ENCODE results near the gene SLC35E3.

The SLC35E3 gene

GRCh38 chr12:68762691-68763090, 16.7 kb downstream of the SLC35E3 start:
- Histone ChIP-seq H3K36me3 (replicated peaks in 1 of 2; ENCODE audit: control insufficient read depth in 2 of 2, insufficient read depth in 2 of 2, low read length in 2 of 2) (peaks cover 9 to 72% of the 10 kb centered on the region in 2 donors), H4K91ac (ENCODE audit: low read depth, low read length, poor library complexity) (no peak overlapping the region), H3K4me3 (ENCODE audit: low read length in 2 of 2) (peak overlapping the region in 1 of 2 donors; percentile 19), H3K27ac (replicated peaks; ENCODE audit: low read length) (no peak overlapping the region), H2BK120ac (ENCODE audit: low read depth, low read length) (no peak overlapping the region), H2AFZ (ENCODE audit: low read length) (no peak overlapping the region), H2BK5ac (ENCODE audit: low read length) (no peak overlapping the region), H3K18ac (ENCODE audit: low read length) (no peak overlapping the region), H2AK5ac (ENCODE audit: low read depth, low read length) (no peak overlapping the region), H3K14ac (ENCODE audit: low read length) (no peak overlapping the region), H3K9me3 (replicated peaks in 1 of 2; ENCODE audit: control insufficient read depth in 2 of 2, insufficient read depth in 1 of 2, low read depth in 1 of 2, low read length in 2 of 2) (no peaks in the 10 kb centered on the region), H2BK15ac (ENCODE audit: low read length) (no peak overlapping the region), H3K9ac (ENCODE audit: low read depth, low read length, poor library complexity) (no peak overlapping the region), H2BK12ac (ENCODE audit: low read length) (no peak overlapping the region), H3K4ac (ENCODE audit: low read length) (no peak overlapping the region), H3K4me1 (ENCODE audit: control insufficient read depth in 2 of 2, insufficient read depth in 1 of 2, low read depth in 1 of 2, low read length in 2 of 2) (no peaks in the 10 kb centered on the region), H3K4me2 (ENCODE audit: insufficient read depth, low read length, poor library complexity, severe bottlenecking) (no peak overlapping the region), H3K23ac (ENCODE audit: low read depth, low read length, poor library complexity) (no peak overlapping the region), H4K8ac (ENCODE audit: low read depth, low read length) (no peak overlapping the region), H3K27me3 (ENCODE audit: control insufficient read depth in 3 of 3, insufficient read depth in 3 of 3, low read depth in 1 of 3, low read length in 3 of 3) (no peaks in the 10 kb centered on the region), H3K79me1 (ENCODE audit: low read depth, low read length) (no peaks in the 10 kb centered on the region)
- no peak for DNase-seq (ENCODE audit: low spot score)
- no CpG with 5 or more reads among the region's 3 CpGs for WGBS, 2 donors (ENCODE audit: extremely low coverage in 2 of 2, insufficient read length in 2 of 2, insufficient replicate concordance in 1 of 2)

GRCh38 chr12:68765696-68766095, 19.7 kb downstream of the SLC35E3 start:
- H3K9ac ChIP-seq (ENCODE audit: low read depth, low read length, poor library complexity), result no peak overlapping the region
- H3K9me3 ChIP-seq (replicated peaks in 1 of 2; ENCODE audit: control insufficient read depth in 2 of 2, insufficient read depth in 1 of 2, low read depth in 1 of 2, low read length in 2 of 2), result no peaks in the 10 kb centered on the region
- H3K36me3 ChIP-seq (replicated peaks in 1 of 2; ENCODE audit: control insufficient read depth in 2 of 2, insufficient read depth in 2 of 2, low read length in 2 of 2), result peaks cover 9 to 53% of the 10 kb centered on the region in 2 donors
- no peak overlapping the region for H4K91ac ChIP-seq (ENCODE audit: low read depth, low read length, poor library complexity)
- no peak overlapping the region for H3K4me3 ChIP-seq (ENCODE audit: low read length in 2 of 2)
- H3K4ac ChIP-seq (ENCODE audit: low read length), result no peak overlapping the region
- no peaks in the 10 kb centered on the region for H3K4me1 ChIP-seq (ENCODE audit: control insufficient read depth in 2 of 2, insufficient read depth in 1 of 2, low read depth in 1 of 2, low read length in 2 of 2)
- no peak for DNase-seq (ENCODE audit: low spot score)
- no peak overlapping the region for H2BK15ac ChIP-seq (ENCODE audit: low read length)
- no peak overlapping the region for H4K8ac ChIP-seq (ENCODE audit: low read depth, low read length)
- no CpG with 5 or more reads among the region's 1 CpG for WGBS, 2 donors (ENCODE audit: extremely low coverage in 2 of 2, insufficient read length in 2 of 2, insufficient replicate concordance in 1 of 2)
- H3K18ac ChIP-seq (ENCODE audit: low read length), result no peak overlapping the region
- no peak overlapping the region for H3K23ac ChIP-seq (ENCODE audit: low read depth, low read length, poor library complexity)
- H2AFZ ChIP-seq (ENCODE audit: low read length), result no peak overlapping the region
- H3K14ac ChIP-seq (ENCODE audit: low read length), result no peak overlapping the region
- H3K27ac ChIP-seq (replicated peaks; ENCODE audit: low read length), result no peak overlapping the region
- H3K27me3 ChIP-seq (ENCODE audit: control insufficient read depth in 3 of 3, insufficient read depth in 3 of 3, low read depth in 1 of 3, low read length in 3 of 3), result no peaks in the 10 kb centered on the region
- H2BK120ac ChIP-seq (ENCODE audit: low read depth, low read length), result no peak overlapping the region
- H3K4me2 ChIP-seq (ENCODE audit: insufficient read depth, low read length, poor library complexity, severe bottlenecking), result no peak overlapping the region
- H2BK5ac ChIP-seq (ENCODE audit: low read length), result no peak overlapping the region
- no peak overlapping the region for H2AK5ac ChIP-seq (ENCODE audit: low read depth, low read length)
- no peak overlapping the region for H2BK12ac ChIP-seq (ENCODE audit: low read length)
- no peaks in the 10 kb centered on the region for H3K79me1 ChIP-seq (ENCODE audit: low read depth, low read length)

- H3K27ac ChIP-seq (replicated peaks; ENCODE audit: low read length), result no peak overlapping the region
- H2BK120ac ChIP-seq (ENCODE audit: low read depth, low read length), result no peak overlapping the region
- H3K18ac ChIP-seq (ENCODE audit: low read length), result no peak overlapping the region
- no peak overlapping the region for H2AFZ ChIP-seq (ENCODE audit: low read length)
- H4K91ac ChIP-seq (ENCODE audit: low read depth, low read length, poor library complexity), result no peak overlapping the region
- no peak for DNase-seq (ENCODE audit: low spot score)
- no peak overlapping the region for H2AK5ac ChIP-seq (ENCODE audit: low read depth, low read length)
- H3K14ac ChIP-seq (ENCODE audit: low read length), result no peak overlapping the region
- WGBS, 2 donors (ENCODE audit: extremely low coverage in 2 of 2, insufficient read length in 2 of 2, insufficient replicate concordance in 1 of 2), result no CpG with 5 or more reads among the region's 2 CpGs
- no peak overlapping the region for H4K8ac ChIP-seq (ENCODE audit: low read depth, low read length)
- H3K9ac ChIP-seq (ENCODE audit: low read depth, low read length, poor library complexity), result no peak overlapping the region
- no peak overlapping the region for H2BK15ac ChIP-seq (ENCODE audit: low read length)
- no peak overlapping the region for H3K23ac ChIP-seq (ENCODE audit: low read depth, low read length, poor library complexity)
- peaks cover 5 to 44% of the 10 kb centered on the region in 2 donors for H3K36me3 ChIP-seq (replicated peaks in 1 of 2; ENCODE audit: control insufficient read depth in 2 of 2, insufficient read depth in 2 of 2, low read length in 2 of 2)
- no peak overlapping the region for H3K4me3 ChIP-seq (ENCODE audit: low read length in 2 of 2)
- H3K4ac ChIP-seq (ENCODE audit: low read length), result no peak overlapping the region
- H2BK12ac ChIP-seq (ENCODE audit: low read length), result no peak overlapping the region
- H3K9me3 ChIP-seq (replicated peaks in 1 of 2; ENCODE audit: control insufficient read depth in 2 of 2, insufficient read depth in 1 of 2, low read depth in 1 of 2, low read length in 2 of 2), result no peaks in the 10 kb centered on the region
- H3K27me3 ChIP-seq (ENCODE audit: control insufficient read depth in 3 of 3, insufficient read depth in 3 of 3, low read depth in 1 of 3, low read length in 3 of 3), result no peaks in the 10 kb centered on the region
- no peak overlapping the region for H2BK5ac ChIP-seq (ENCODE audit: low read length)
- no peaks in the 10 kb centered on the region for H3K4me1 ChIP-seq (ENCODE audit: control insufficient read depth in 2 of 2, insufficient read depth in 1 of 2, low read depth in 1 of 2, low read length in 2 of 2)
- no peaks in the 10 kb centered on the region for H3K79me1 ChIP-seq (ENCODE audit: low read depth, low read length)
- no peak overlapping the region for H3K4me2 ChIP-seq (ENCODE audit: insufficient read depth, low read length, poor library complexity, severe bottlenecking)
Observed at GRCh38 chr12:68766646-68767045, 20.7 kb downstream of the SLC35E3 start.

- no CpG with 5 or more reads among the region's 7 CpGs for WGBS, 2 donors (ENCODE audit: extremely low coverage in 2 of 2, insufficient read length in 2 of 2, insufficient replicate concordance in 1 of 2)
- no peak overlapping the region for H4K91ac ChIP-seq (ENCODE audit: low read depth, low read length, poor library complexity)
- no peaks in the 10 kb centered on the region for H3K79me1 ChIP-seq (ENCODE audit: low read depth, low read length)
- peaks cover 2 to 40% of the 10 kb centered on the region in 2 donors for H3K36me3 ChIP-seq (replicated peaks in 1 of 2; ENCODE audit: control insufficient read depth in 2 of 2, insufficient read depth in 2 of 2, low read length in 2 of 2)
- H2AFZ ChIP-seq (ENCODE audit: low read length), result no peak overlapping the region
- H3K4me1 ChIP-seq (ENCODE audit: control insufficient read depth in 2 of 2, insufficient read depth in 1 of 2, low read depth in 1 of 2, low read length in 2 of 2), result no peaks in the 10 kb centered on the region
- H2BK12ac ChIP-seq (ENCODE audit: low read length), result no peak overlapping the region
- H3K4me2 ChIP-seq (ENCODE audit: insufficient read depth, low read length, poor library complexity, severe bottlenecking), result no peak overlapping the region
- H3K4me3 ChIP-seq (ENCODE audit: low read length in 2 of 2), result no peak overlapping the region
- no peak overlapping the region for H3K18ac ChIP-seq (ENCODE audit: low read length)
- H3K9me3 ChIP-seq (replicated peaks in 1 of 2; ENCODE audit: control insufficient read depth in 2 of 2, insufficient read depth in 1 of 2, low read depth in 1 of 2, low read length in 2 of 2), result no peaks in the 10 kb centered on the region
- DNase-seq (ENCODE audit: low spot score), result no peak
- H2BK5ac ChIP-seq (ENCODE audit: low read length), result no peak overlapping the region
- no peak overlapping the region for H3K4ac ChIP-seq (ENCODE audit: low read length)
- no peak overlapping the region for H2BK15ac ChIP-seq (ENCODE audit: low read length)
- H3K23ac ChIP-seq (ENCODE audit: low read depth, low read length, poor library complexity), result no peak overlapping the region
- H2BK120ac ChIP-seq (ENCODE audit: low read depth, low read length), result no peak overlapping the region
- no peaks in the 10 kb centered on the region for H3K27me3 ChIP-seq (ENCODE audit: control insufficient read depth in 3 of 3, insufficient read depth in 3 of 3, low read depth in 1 of 3, low read length in 3 of 3)
- H3K27ac ChIP-seq (replicated peaks; ENCODE audit: low read length), result no peak overlapping the region
- no peak overlapping the region for H3K9ac ChIP-seq (ENCODE audit: low read depth, low read length, poor library complexity)
- no peak overlapping the region for H4K8ac ChIP-seq (ENCODE audit: low read depth, low read length)
- H3K14ac ChIP-seq (ENCODE audit: low read length), result no peak overlapping the region
- H2AK5ac ChIP-seq (ENCODE audit: low read depth, low read length), result no peak overlapping the region
Observed at GRCh38 chr12:68767191-68767590, 21.2 kb downstream of the SLC35E3 start.

Data from neuronal stem cell (in vitro differentiated cells).